ENCODE data around the gene ROCK1.
"Not testable (repeated sequence)": the region's sequence is repeated elsewhere in the genome, so short reads cannot be mapped to it uniquely, and the experiment has no call there.

ROCK1 gene

DNA sequence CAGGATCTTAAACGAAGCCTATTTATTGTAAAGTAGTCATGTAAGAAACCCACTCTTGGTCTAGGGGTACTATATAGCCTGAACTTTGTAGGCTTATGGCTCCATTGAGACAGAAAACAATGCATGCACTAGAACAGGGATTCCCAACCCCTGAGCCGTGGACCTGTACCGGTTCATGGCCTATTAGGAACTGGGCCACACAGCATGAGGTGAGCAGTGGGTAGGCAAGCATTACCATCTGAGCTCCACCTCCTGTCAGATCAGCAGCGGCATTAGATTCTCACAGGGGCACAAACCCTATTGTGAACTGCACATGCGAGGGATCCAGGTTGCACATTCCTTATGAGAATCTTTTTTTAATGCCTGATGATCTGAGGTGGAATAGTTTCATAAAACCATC is 59.2 kb downstream of the ROCK1 start:
- no peak for DNase-seq (ENCODE audit: low spot score)

- DNase-seq (ENCODE audit: low spot score) = no peak
Measured at GRCh38 chr18:21051620-21052019, 60.0 kb downstream of the ROCK1 start.

- no peak for DNase-seq (ENCODE audit: low spot score)
Measured at GRCh38 chr18:21049306-21049705, 62.3 kb downstream of the ROCK1 start.

DNA sequence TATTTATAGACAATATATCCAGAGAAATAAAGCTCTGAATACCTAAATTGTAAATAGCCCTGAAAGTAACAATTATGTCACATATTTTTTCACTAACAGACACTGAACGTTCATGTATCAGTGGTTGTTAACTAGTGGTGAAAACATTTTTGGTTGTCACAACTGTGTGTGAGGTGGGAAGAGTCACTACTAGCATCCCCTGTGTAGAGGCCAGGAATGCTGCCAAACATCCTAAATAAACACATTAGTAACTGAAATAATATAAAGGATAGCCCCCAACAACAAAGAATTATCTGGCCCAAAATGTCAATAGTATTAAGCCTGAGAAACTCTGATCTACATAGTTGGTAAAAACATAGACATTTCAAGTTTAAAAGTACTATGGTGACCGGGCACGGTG is 64.5 kb downstream of the ROCK1 start:
- no peak for DNase-seq (ENCODE audit: low spot score)

DNA sequence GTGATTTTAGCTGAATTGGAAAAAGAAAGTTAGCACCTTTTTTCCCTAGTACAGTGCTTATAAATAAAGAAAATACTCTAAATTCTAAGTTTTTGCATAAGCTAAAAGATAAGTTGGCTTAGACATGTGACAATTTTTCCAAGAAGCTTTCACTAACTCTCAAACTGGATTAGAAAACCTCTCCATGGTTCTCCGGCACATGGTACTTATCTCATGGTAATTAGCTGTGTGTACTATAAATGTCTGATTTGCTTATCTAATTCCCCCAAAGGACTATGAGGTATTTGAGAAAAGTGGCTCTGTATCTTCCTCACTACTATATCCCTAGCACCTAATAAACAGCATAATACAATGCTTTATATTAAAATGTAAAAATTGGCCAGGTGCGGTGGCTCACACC is 71.1 kb downstream of the ROCK1 start:
- DNase-seq (ENCODE audit: low spot score) = no peak

GRCh38 chr18:21038201-21038600 is 73.4 kb downstream of the ROCK1 start:
- DNase-seq (ENCODE audit: low spot score) = no peak

GRCh38 chr18:21031845-21032244 is 79.8 kb downstream of the ROCK1 start:
- DNase-seq (ENCODE audit: low spot score) = no peak

DNA sequence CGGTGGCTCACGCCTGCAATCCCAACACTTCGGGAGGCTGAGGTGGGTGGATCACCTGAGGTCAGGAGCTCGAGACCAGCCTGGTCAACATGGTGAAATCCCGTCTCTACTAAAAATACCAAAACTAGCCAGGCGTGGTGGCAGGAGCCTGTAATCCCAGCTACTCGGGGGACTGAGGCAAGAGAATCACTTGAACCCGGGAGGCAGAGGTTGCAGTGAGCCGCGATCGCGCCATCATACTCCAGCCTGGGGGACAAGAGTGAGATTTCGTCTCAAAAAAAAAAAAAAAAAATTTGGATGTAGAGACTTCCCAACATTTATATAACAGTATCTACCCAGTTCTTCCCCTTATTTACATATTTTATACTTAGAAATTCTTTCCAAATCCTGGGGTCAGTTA is 93.4 kb downstream of the ROCK1 start:
- not testable (repeated sequence) for DNase-seq (ENCODE audit: low spot score)

DNA sequence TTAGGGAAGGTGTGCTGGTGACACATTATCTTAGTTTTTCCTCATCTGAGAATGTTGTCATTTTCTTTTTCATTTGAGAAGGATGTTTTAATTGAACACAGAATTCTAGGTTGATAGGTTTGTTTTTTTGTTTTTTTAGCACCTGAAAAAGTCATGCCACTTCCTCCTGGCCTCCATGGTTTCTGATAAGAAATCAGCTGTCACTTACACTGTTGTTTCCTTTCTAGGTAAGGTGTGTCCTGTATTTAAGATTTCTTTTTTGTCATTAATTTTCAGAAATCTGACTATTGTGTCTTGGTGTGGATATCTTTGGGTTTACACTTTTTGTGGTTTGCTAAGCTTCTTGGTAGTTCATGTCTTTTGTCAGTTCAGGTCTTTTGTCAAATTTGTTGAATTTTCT is 99.3 kb downstream of the ROCK1 start:
- no peak for DNase-seq (ENCODE audit: low spot score)

DNA sequence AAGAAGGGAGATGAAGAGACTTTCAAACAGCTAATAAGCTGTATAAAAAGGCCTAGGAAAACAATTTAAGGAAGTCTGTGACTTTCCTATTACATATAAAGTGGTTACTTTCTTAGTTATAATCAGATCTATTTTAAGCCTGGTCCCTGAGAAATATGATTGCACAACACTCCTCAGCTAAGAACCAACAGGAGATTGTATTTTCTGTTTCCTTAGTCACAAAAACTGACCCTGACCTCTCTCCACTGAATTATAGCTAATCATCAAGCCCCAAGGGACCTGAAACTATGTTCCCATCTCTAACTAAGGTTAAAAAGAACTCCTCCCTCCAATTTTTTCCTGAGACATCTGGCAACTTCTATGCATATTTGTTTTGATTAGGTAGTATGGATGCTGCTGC is 106.9 kb downstream of the ROCK1 start:
- DNase-seq (ENCODE audit: low spot score) = no peak

- DNase-seq (ENCODE audit: low spot score) = no peak
Measured at GRCh38 chr18:21000667-21001066, 110.9 kb downstream of the ROCK1 start.

DNA sequence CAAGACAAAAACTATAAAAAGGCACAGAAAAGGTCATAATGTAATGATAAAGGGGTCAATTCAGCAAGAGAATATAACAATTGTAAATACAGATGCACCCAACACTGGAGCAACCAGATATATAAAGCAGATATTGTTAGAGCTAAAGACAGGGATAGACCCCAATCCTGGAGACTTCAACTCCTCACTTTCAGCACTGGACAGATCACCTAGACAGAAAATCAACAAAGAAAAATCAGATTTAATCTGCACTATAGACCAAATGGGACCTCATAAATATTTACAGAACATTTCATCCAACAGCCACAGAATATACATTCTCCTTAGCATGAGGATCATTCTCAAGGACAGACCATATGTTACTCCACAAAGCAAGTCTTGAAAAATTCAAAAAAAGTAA is 114.2 kb downstream of the ROCK1 start:
- no peak for DNase-seq (ENCODE audit: low spot score)

GRCh38 chr18:20996418-20996817 is 115.2 kb downstream of the ROCK1 start:
- DNase-seq (ENCODE audit: low spot score) = no peak

- no peak for DNase-seq (ENCODE audit: low spot score)
Measured at GRCh38 chr18:20988726-20989125, 122.9 kb downstream of the ROCK1 start.

DNA sequence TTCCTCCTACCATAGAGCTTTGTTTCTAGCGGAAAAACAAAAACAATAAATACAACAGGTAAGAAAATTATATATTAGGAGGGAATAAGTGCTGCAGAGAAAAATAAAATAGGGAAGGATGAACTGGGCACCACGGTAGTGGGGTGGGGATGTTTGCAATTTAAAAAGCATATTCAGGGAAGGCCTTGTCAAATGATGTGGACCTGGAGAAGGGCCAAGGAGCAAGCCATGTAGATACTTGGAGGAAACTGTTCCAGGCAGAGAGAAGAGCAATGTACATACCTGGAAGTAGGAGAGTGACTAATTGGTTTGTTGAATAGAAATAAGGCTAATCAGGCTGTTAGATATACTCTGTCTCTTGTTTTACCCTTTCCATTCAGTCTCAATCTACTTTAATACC is 136.5 kb downstream of the ROCK1 start:
- DNase-seq (ENCODE audit: low spot score) = no peak

GRCh38 chr18:20971886-20972267 is 139.7 kb downstream of the ROCK1 start:
- DNase-seq (ENCODE audit: low spot score) = no peak

GRCh38 chr18:20966795-20967194 is 144.8 kb downstream of the ROCK1 start:
- DNase-seq (ENCODE audit: low spot score) = no peak

- no peak for DNase-seq (ENCODE audit: low spot score)
Measured at GRCh38 chr18:20963027-20963426, 148.6 kb downstream of the ROCK1 start.

GRCh38 chr18:20960735-20961134 is 150.9 kb downstream of the ROCK1 start:
- DNase-seq (ENCODE audit: low spot score) = no peak

GRCh38 chr18:20950827-20951226 is 160.8 kb downstream of the ROCK1 start:
- not testable (repeated sequence) for DNase-seq (ENCODE audit: low spot score)
